Astrocyte of the cerebellum (primary cell): Measurements from ENCODE around the gene ZNF275.
"Not testable (repeated sequence)": the region's sequence is repeated elsewhere in the genome, so short reads cannot be mapped to it uniquely, and the experiment has no call there.

ENCODE experiments used
- DNase-seq: peaks from one replicate; pipeline ENCODE4 v3.0.0-alpha.2; 2011; ENCODE audit warnings: low read depth
- H3K4me3 ChIP-seq: 2 replicates; pipeline ENCODE4 v1.5.1; 2011; ENCODE audit warnings: mild to moderate bottlenecking, low read depth, low read length, moderate library complexity
- in situ Hi-C: cut with HindIII; loops from 2 replicates; pipeline ENCODE4 v1.10.0; 2017; ENCODE audit warnings: low sequenced_read_pairs
- TF ChIP-seq, protein P1 (sequence below): IDR thresholded peaks from 2 replicates; pipeline ENCODE4 v1.5.1; 2012; ENCODE audit warnings: low read length, low read depth, moderate library complexity, mild to moderate bottlenecking; ENCODE audit errors: missing control alignments

Gene ZNF275, protein sequence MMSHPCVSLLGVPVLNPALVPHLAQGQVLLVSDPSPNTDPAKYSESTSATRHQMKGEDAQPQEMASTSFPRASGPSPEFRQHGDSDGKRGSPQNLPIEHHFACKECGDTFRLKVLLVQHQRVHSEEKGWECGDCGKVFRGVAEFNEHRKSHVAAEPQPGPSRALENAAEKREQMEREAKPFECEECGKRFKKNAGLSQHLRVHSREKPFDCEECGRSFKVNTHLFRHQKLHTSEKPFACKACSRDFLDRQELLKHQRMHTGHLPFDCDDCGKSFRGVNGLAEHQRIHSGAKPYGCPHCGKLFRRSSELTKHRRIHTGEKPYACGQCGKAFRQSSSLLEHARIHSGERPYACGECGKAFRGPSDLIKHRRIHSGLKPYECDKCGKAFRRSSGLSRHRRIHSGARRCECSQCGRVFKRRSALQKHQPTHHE

DNA sequence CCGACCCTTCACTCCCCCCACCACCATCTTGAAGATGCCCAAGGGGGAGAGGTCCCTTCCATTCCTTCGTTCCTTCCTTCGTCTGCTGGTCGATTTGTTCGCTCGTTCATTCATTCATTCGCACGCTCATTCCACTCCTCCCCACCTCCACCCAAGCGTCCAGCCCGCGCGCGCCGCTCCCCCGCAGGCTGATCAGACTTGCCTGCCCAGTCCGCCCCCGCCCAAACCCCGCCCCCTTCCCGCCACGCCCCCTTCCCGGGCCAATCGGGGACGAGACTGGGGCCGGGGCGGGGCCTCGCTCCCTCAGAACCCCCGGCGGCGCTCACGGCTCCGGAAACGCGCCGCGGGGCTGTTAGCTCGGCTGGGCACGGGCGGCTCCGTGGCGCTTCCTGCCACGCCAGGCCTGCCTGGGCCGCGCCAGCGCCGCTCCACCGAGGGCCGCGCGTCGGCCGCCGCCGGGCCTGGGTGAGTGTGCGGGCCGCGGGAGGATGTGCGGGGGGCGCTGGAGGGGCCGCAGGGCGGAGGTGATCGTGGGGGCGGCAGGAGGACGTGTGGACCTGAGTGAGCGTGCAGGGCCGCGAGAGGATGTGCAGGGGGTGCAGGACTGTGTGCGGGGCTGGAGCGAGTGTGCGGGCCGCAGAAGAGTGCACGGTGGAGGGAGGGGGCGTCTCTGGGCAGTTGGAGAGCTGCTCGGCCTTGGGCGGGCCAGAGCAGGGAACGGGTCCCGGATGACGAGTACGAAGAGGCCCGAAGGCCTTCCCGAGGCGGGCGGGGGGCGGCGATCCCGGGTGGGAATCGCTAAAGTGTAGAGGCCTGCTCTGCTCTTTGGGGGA lies at the start of gene ZNF275:
ZNF275 (plus strand) TSS at position 333 of the 833 bp plus-strand sequence. CDS start 2,527 bp downstream, outside the sequence.
- peak; percentile 20 for DNase-seq
- H3K4me3 ChIP-seq = peak within 1 kb of the TSS; percentile 58
- TF ChIP-seq, protein P1, sequence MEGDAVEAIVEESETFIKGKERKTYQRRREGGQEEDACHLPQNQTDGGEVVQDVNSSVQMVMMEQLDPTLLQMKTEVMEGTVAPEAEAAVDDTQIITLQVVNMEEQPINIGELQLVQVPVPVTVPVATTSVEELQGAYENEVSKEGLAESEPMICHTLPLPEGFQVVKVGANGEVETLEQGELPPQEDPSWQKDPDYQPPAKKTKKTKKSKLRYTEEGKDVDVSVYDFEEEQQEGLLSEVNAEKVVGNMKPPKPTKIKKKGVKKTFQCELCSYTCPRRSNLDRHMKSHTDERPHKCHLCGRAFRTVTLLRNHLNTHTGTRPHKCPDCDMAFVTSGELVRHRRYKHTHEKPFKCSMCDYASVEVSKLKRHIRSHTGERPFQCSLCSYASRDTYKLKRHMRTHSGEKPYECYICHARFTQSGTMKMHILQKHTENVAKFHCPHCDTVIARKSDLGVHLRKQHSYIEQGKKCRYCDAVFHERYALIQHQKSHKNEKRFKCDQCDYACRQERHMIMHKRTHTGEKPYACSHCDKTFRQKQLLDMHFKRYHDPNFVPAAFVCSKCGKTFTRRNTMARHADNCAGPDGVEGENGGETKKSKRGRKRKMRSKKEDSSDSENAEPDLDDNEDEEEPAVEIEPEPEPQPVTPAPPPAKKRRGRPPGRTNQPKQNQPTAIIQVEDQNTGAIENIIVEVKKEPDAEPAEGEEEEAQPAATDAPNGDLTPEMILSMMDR = no peak
- in situ Hi-C loops = no loop called here

DNA sequence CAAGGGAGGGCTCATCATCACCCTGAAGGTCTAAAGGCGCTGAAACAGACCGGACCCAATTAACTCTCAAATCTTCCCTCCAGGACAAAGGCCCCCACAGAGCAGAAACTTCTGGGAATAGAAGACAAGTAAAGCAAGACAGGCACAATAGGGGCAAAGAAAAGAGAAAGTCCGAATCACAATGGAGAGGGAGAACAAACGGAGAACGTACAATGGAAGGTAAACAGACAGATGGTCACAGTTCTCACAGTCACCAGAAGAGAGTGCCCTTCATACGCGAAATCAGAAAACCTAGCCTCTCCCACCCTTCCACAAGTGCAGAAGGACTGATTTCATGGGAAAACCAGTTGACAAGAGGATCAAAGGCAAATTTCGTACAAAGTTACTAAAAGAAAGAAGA lies 48.3 kb upstream of the ZNF275 start:
- in situ Hi-C loops, H3K4me3 ChIP-seq, DNase-seq: not testable (repeated sequence)

DNA sequence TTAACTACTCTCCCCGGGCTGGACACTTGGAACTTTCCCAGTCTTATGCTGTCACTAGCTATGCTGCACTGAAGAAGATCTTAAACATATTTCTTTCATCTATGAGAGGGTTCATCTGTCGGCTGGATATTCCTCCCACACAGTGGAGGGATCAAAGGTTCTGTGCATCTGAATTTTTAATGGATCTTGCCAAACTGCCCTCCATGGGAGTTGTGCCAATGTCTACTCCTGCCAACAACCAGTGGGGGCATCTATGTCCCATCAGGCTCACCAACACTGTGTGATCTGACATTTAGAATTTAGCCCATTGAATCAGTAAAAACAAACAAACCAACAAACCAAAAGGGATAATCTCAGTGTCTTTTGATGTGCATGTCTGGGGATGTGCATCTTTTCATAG lies 45.1 kb upstream of the ZNF275 start:
- DNase-seq, in situ Hi-C loops, H3K4me3 ChIP-seq: not testable (repeated sequence)

DNA sequence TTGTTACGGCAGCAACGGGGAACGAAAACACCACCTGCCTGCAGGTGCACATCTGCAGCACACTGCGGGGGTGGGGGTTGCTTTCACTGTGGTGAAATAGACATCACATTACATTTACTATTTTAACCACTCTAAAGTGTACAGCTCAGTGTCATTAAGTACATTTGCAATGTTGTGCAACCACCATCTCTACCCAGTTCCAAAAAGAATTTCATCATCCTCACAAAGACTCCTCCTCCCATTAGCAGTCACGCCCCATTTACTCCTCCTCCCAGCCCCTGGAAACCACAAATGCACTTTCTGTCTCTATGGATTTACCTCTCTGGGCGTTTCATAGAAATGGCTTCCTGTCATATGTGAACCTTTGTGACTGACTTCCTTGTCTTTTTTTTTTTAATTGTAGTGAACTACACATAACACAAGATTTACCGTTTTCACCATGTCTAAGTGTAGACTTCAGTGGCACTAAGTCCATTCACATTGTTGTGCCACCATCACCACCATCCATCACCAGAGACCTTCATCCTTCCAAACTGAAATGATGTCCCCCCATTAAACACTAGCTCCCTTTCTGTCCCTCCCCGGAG lies 40.4 kb upstream of the ZNF275 start:
- in situ Hi-C loops, DNase-seq: not testable (repeated sequence)

DNA sequence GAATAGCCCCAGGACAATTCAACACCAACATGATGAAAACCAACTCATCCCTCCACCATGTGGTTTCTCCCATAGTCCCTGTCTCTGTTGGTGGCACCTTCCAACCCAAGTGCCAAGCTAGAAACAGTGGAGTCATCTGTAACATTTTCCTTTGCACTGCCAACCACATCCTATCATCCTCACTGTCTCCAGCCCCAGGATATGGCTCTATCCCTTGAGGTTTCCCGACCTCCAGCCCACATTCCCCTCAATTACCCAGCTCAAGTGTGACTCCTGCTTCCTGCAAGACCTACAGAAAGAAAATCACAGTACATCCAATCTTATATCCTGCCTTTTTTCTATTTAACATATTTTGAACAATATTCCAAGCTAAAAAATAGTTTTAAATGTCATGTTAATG lies 36.6 kb upstream of the ZNF275 start:
- TF ChIP-seq, protein P1 = no peak
- H3K4me3 ChIP-seq = no peak overlapping the region
- DNase-seq = no peak
- in situ Hi-C loops = no loop called here

More for the DNA sequence above, 40.4 kb upstream of the ZNF275 start:
- not testable (repeated sequence) for H3K4me3 ChIP-seq

DNA sequence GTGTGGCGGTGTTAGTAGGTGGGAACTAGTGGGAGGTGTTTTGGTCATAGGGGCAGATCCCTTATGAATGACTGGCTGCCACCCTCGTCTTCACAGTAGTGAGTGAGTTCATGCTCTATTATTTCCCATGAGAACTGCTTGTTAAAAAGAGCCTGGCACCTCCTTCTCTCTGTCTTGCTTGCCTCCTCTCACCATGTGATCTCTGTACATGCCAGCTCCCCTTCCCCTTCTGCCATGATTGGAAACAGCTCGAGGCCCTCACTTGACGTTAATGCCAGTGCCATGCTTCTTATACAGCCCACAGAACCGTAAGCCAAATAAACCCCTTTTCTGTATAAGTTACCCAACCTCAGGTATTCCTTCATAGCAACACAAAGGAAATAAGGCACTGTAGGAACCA lies 34.1 kb upstream of the ZNF275 start:
- in situ Hi-C loops = no loop called here
- DNase-seq = no peak
- H3K4me3 ChIP-seq = no peak overlapping the region
- TF ChIP-seq, protein P1 = no peak

DNA sequence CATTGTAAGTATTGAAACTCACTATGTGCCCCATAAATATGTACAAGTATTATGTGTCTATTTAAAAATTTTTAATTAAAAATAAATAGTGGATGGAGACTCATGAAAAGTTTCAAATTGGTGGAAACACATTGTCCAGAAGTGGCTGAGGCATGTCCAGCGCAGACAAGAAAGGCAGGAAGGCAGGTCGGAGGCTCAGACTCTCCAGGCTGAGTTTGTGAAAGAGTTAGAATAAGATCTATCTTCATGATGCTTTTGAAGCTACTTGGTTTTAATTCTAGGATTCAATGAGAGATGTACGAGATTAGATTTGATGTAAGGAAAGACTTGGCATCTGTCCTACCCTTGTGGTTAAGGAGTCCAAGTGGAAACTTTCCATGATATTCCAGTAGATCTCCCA lies 32.2 kb upstream of the ZNF275 start:
- TF ChIP-seq, protein P1 = no peak
- in situ Hi-C loops = no loop called here
- DNase-seq = no peak
- H3K4me3 ChIP-seq = no peak overlapping the region

DNA sequence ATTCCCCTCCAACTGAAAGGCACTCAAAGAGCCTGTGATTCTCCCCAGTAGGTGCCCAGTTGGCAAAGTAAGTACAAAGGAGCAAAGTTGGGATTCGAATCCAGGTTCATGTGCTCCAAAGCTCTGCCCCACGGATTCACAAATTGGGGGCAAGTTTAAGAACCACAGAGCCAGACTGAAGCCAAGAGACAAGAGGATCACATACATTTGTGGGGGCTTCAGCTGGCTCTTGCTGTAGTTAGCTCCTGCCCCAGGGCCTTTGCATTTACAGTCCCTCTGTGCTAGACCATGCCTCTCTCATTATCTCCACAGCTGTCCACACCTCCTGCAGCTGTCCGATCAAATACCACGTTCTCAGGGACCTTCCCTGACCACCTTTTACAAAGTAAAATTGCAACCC lies 31.2 kb upstream of the ZNF275 start:
- in situ Hi-C loops = no loop called here
- DNase-seq = no peak
- TF ChIP-seq, protein P1 = no peak
- no peak overlapping the region for H3K4me3 ChIP-seq
